Measurements from ENCODE around the gene KCNH1. TPM values are rescaled to one million over a fixed set of nuclear protein-coding genes. Genes with fewer than 3 reads are reported as not detected.

KCNH1 gene
- polyA plus RNA-seq, 1 donor from 2014 or later, result 3.9 TPM

DNA sequence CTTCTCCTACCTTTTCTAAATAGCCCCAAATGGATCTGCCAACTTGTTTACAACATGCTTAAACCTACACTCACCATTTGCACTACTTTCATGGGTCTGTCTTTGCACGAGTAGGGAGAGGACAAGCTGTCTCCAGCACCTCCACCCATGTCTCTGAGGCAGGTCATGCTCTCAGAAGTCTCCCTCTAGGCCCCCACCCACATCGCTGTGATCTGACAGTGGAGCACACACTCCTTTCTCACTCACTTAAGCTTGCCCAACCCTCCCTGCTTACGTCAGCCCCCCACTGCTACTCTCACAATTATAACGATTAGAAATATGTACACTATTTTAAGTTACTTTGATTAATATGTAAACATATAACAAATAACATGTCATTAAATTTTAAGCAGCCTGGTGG is 141.1 kb downstream of the KCNH1 start:
- TF ChIP-seq TAF1 (IDR thresholded peaks at IDR 0.05; ENCODE audit: low read depth) (no peak), SMC3 (conservative IDR thresholded peaks at IDR 0.05; ENCODE audit: poor library complexity) (no peak), CTCF (IDR thresholded peaks at IDR 0.05; ENCODE audit: poor library complexity, severe bottlenecking) (no peak), REST (IDR thresholded peaks at IDR 0.05; ENCODE audit: borderline replicate concordance) (no peak), EP300 (conservative IDR thresholded peaks at IDR 0.05; ENCODE audit: poor library complexity, severe bottlenecking) (no peak), EZH2 (IDR thresholded peaks at IDR 0.05; ENCODE audit: borderline replicate concordance, insufficient read depth, low read length, poor library complexity, severe bottlenecking) (no peak), RAD21 (conservative IDR thresholded peaks at IDR 0.05) (no peak), MXI1 (conservative IDR thresholded peaks at IDR 0.05; ENCODE audit: poor library complexity, severe bottlenecking) (no peak), POLR2AphosphoS5 (IDR thresholded peaks at IDR 0.05) (no peak)
- no peaks in the 10 kb centered on the region for H3K9me3 ChIP-seq (ENCODE audit: low read length)
- H3K36me3 ChIP-seq (ENCODE audit: insufficient read depth, low read length), result no peaks in the 10 kb centered on the region
- H4K20me1 ChIP-seq (ENCODE audit: insufficient read depth), result no peaks in the 10 kb centered on the region
- H3F3A ChIP-seq (ENCODE audit: insufficient read depth, low read length, poor library complexity, severe bottlenecking), result no peaks in the 10 kb centered on the region
- H2AFZ ChIP-seq (ENCODE audit: low read depth, low read length), result no peak overlapping the region
- H3K27me3 ChIP-seq (ENCODE audit: insufficient read depth, low read depth, low read length), result no peaks in the 10 kb centered on the region
- H3K27ac ChIP-seq (ENCODE audit: low read length), result no peak overlapping the region
- no peaks in the 10 kb centered on the region for H3K9me2 ChIP-seq (ENCODE audit: insufficient read depth, low read length)
- no peaks in the 10 kb centered on the region for H3K79me2 ChIP-seq (replicated peaks; ENCODE audit: insufficient read depth, low read length)
- no peak overlapping the region for H3K9ac ChIP-seq (ENCODE audit: low read length)
- no peak overlapping the region for H3K4me3 ChIP-seq (ENCODE audit: low read length)
- H3K4me2 ChIP-seq (ENCODE audit: low read length), result no peak overlapping the region

DNA sequence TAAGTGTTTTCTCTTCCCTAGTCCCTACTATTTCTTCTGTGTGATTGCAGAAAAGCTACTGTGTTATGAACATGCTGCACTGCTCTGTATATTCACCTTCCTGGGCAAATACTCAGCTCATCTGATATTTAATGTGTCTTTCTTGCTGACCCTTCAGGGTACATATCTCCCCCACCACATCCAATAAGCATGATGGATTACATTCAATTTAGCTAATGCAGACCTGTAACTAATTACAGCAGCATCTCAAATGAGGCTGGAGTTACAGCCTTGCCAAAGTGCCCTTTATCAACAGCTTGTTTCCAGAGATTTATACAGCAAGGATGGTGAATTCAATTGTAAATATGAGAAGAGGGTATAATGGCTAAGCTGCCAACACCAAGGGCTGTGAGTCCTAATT is 144.0 kb downstream of the KCNH1 start:
- TF ChIP-seq SMC3 (conservative IDR thresholded peaks at IDR 0.05; ENCODE audit: poor library complexity) (no peak), EP300 (conservative IDR thresholded peaks at IDR 0.05; ENCODE audit: poor library complexity, severe bottlenecking) (no peak), MXI1 (conservative IDR thresholded peaks at IDR 0.05; ENCODE audit: poor library complexity, severe bottlenecking) (no peak), RAD21 (conservative IDR thresholded peaks at IDR 0.05) (no peak), CTCF (IDR thresholded peaks at IDR 0.05; ENCODE audit: poor library complexity, severe bottlenecking) (no peak), TAF1 (IDR thresholded peaks at IDR 0.05; ENCODE audit: low read depth) (no peak), POLR2AphosphoS5 (IDR thresholded peaks at IDR 0.05) (no peak), REST (IDR thresholded peaks at IDR 0.05; ENCODE audit: borderline replicate concordance) (no peak)
- Histone ChIP-seq H2AFZ (ENCODE audit: low read depth, low read length) (no peak overlapping the region), H3K79me2 (replicated peaks; ENCODE audit: insufficient read depth, low read length) (no peaks in the 10 kb centered on the region), H3K36me3 (ENCODE audit: insufficient read depth, low read length) (no peaks in the 10 kb centered on the region), H3K4me3 (ENCODE audit: low read length) (no peak overlapping the region), H3K27me3 (ENCODE audit: insufficient read depth, low read depth, low read length) (no peaks in the 10 kb centered on the region), H3K9me3 (ENCODE audit: low read length) (no peaks in the 10 kb centered on the region), H3K4me2 (ENCODE audit: low read length) (no peak overlapping the region), H3F3A (ENCODE audit: insufficient read depth, low read length, poor library complexity, severe bottlenecking) (no peaks in the 10 kb centered on the region), H4K20me1 (ENCODE audit: insufficient read depth) (no peaks in the 10 kb centered on the region), H3K9ac (ENCODE audit: low read length) (no peak overlapping the region), H3K27ac (ENCODE audit: low read length) (no peak overlapping the region), H3K9me2 (ENCODE audit: insufficient read depth, low read length) (no peaks in the 10 kb centered on the region)

Data from neural cell (in vitro differentiated cells).